Measurements from ENCODE around the gene LRRK2. TPM values are rescaled to one million over a fixed set of nuclear protein-coding genes. Genes with fewer than 3 reads are reported as not detected.

LRRK2 gene
- total and polyA plus RNA-seq, 10 of the 15 experiments (the other 5 are each of a cell fraction or from before 2014, with no cell fraction given), result 0.80 to 32.6 (median 1.4) TPM

GRCh38 chr12:40208707-40209446 lies 15.9 kb upstream of the LRRK2 start (continued):
- TF ChIP-seq, protein P1, sequence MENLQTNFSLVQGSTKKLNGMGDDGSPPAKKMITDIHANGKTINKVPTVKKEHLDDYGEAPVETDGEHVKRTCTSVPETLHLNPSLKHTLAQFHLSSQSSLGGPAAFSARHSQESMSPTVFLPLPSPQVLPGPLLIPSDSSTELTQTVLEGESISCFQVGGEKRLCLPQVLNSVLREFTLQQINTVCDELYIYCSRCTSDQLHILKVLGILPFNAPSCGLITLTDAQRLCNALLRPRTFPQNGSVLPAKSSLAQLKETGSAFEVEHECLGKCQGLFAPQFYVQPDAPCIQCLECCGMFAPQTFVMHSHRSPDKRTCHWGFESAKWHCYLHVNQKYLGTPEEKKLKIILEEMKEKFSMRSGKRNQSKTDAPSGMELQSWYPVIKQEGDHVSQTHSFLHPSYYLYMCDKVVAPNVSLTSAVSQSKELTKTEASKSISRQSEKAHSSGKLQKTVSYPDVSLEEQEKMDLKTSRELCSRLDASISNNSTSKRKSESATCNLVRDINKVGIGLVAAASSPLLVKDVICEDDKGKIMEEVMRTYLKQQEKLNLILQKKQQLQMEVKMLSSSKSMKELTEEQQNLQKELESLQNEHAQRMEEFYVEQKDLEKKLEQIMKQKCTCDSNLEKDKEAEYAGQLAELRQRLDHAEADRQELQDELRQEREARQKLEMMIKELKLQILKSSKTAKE (IDR thresholded peaks at IDR 0.05; ENCODE audit: low read depth, poor library complexity, severe bottlenecking), result peak; percentile 22
- TF ChIP-seq DPF2 (IDR thresholded peaks at IDR 0.05), result 0 out of 2 replicates have a peak, but pooled peaks have one; percentile 29
- TF ChIP-seq IKZF2 (IDR thresholded peaks at IDR 0.05), result peak; percentile 34 to 48; a peak in 1 of 4 replicates
- TF ChIP-seq BHLHE40 (IDR thresholded peaks at IDR 0.05; ENCODE audit: borderline replicate concordance in 1 of 2, low read depth in 2 of 2, low read length in 1 of 2), result peak; percentile 28 to 38; a peak in 1 of 4 replicates
- peak; percentile 22; the same call in 1 of the 2 replicates for TF ChIP-seq ZNF217 (IDR thresholded peaks at IDR 0.05)
- TF ChIP-seq SMAD1 (IDR thresholded peaks at IDR 0.05; ENCODE audit: low read depth, partially characterized antibody), result no peak

DNA sequence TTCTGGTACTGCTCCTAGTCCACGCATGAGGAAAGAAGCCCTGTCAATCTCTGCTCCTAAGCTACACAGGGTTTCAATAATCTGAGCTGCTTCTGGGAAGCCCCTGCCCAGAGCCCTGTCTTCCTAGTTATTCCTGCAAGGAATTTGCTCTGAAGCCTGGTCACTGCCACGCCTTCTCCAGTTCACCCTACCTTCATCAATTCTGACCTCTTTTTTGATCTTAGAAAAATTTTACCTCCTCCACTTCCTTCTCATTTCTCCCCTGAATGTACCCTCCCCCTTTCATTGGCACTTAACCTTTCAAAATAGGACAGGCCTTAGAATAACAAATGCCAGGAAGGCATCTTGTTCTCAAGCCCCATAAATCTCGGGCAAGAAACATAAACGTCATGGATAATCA lies 14.9 kb upstream of the LRRK2 start:
- no TSS peak for BruUV-seq (replicated peaks)
- Histone ChIP-seq H3K36me3 (ENCODE audit: control insufficient read depth in 2 of 2, insufficient read depth in 2 of 2, low read length in 1 of 2) (no peaks in the 10 kb centered on the region), H3K4me2 (ENCODE audit: control insufficient read depth, insufficient read depth) (no peak overlapping the region), H3K9ac (ENCODE audit: control insufficient read depth, insufficient read depth, low read length) (no peak overlapping the region), H3K27ac (ENCODE audit: control insufficient read depth, insufficient read depth) (no peak overlapping the region), H3K9me3 (replicated peaks; ENCODE audit: control insufficient read depth, insufficient read depth, low read length) (no peaks in the 10 kb centered on the region), H4K20me1 (ENCODE audit: control insufficient read depth, insufficient read depth) (no peaks in the 10 kb centered on the region), H2AFZ (ENCODE audit: control insufficient read depth, low read depth, low read length) (no peak overlapping the region), H3K79me2 (ENCODE audit: control insufficient read depth, insufficient read depth, low read length) (no peaks in the 10 kb centered on the region), H3K4me1 (ENCODE audit: control insufficient read depth, insufficient read depth, low read length) (peaks cover 8% of the 10 kb centered on the region), H3K27me3 (replicated peaks in 1 of 2; ENCODE audit: control insufficient read depth in 2 of 2, insufficient read depth in 2 of 2, low read length in 1 of 2) (no peaks in the 10 kb centered on the region), H3K4me3 (no peak overlapping the region)
- ChIA-PET RAD21 (ENCODE audit: unreplicated experiment) (interaction anchor here (2.2 to 7.4 kb wide), 4 partner anchors 11 to 19 kb away, joined by 6 to 44 read pairs (median 32); partner anchors contain the start of gene LRRK2), POLR2A (interaction anchor here (1.0 to 2.0 kb wide), 3 partner anchors 9 to 15 kb away, joined by 3 to 9 read pairs (median 4); partner anchors contain the start of gene LRRK2), CTCF (interaction anchor here (0.9 to 2.1 kb wide), 3 partner anchors 8 to 104 kb away, joined by 3 to 8 read pairs (median 3); no protein-coding TSS in a partner anchor), SMC1A (ENCODE audit: uncharacterized antibody, unreplicated experiment) (interaction anchor here (0.8 to 9.3 kb wide), 5 partner anchors 11 to 104 kb away, joined by 3 to 50 read pairs (median 9); partner anchors contain the start of gene LRRK2)
- DNase-seq (ENCODE audit: low read depth, low spot score), result no peak
- in situ Hi-C loops (cut with MboI) (no loop called here), intact Hi-C loops (cut with micrococcal nuclease; ENCODE audit: unreplicated experiment) (loop anchor here (5.0 kb wide), 1 partner anchor 43 kb away; no protein-coding TSS in a partner anchor)
- 93% methylated on average over 4 of the region's 4 CpGs for WGBS (ENCODE audit: insufficient coverage, insufficient replicate concordance, low lambda C conversion rate, missing lambda C conversion rate)
- no peak for ATAC-seq
- FAIRE-seq, result no peak
- TF ChIP-seq LARP7 (IDR thresholded peaks at IDR 0.05) (no peak), ZBED1 (IDR thresholded peaks at IDR 0.05; ENCODE audit: borderline replicate concordance) (no peak), JUNB (IDR thresholded peaks at IDR 0.05) (no peak), FOXK2 (IDR thresholded peaks at IDR 0.05) (no peak), E2F8 (IDR thresholded peaks at IDR 0.05; ENCODE audit: low read depth, partially characterized antibody) (no peak), NFYB (IDR thresholded peaks at IDR 0.05; ENCODE audit: insufficient read depth, low read depth, low read length) (no peak), EED (IDR thresholded peaks at IDR 0.05; ENCODE audit: low read depth) (no peak), MYC (IDR thresholded peaks at IDR 0.05; ENCODE audit: insufficient read depth, insufficient read length, insufficient replicate concordance, low read length, severe bottlenecking) (no peak), BHLHE40 (IDR thresholded peaks at IDR 0.05; ENCODE audit: borderline replicate concordance in 1 of 2, low read depth in 2 of 2, low read length in 1 of 2) (no peak), RUNX3 (IDR thresholded peaks at IDR 0.05; ENCODE audit: low read length) (no peak), BACH1 (IDR thresholded peaks at IDR 0.05; ENCODE audit: borderline replicate concordance) (no peak), NR2F1 (conservative IDR thresholded peaks at IDR 0.05) (no peak), CHD4 (IDR thresholded peaks at IDR 0.05) (no peak)
